Keratinocyte (primary cell): ENCODE results near the gene SCN1B. TPM values are rescaled to one million over a fixed set of nuclear protein-coding genes. Genes with fewer than 3 reads are reported as not detected.

ENCODE experiments used
- DNase-seq: peaks from one replicate; pipeline ENCODE4 v3.0.0-alpha.2; 2011; ENCODE audit warnings: low read depth, missing footprints, low spot score
- FAIRE-seq: peaks from 2 replicates; lab custom pipeline; 2011; peaks lifted over from hg19 to GRCh38; lab: Jason Lieb, UNC
- H2AFZ ChIP-seq: 2 replicates; pipeline ENCODE4 v1.6.0; 2012; ENCODE audit warnings: low read length, control low read depth, inconsistent platforms; ENCODE audit not compliant: control insufficient read depth
- H3K27ac ChIP-seq: 2 replicates; pipeline ENCODE4 v1.5.1; 2011; ENCODE audit warnings: low read length; ENCODE audit not compliant: control insufficient read depth, insufficient read depth
- H3K27me3 ChIP-seq: 3 replicates; pipeline ENCODE4 v1.6.0; 2011; ENCODE audit warnings: low read length; ENCODE audit not compliant: control insufficient read depth, insufficient read depth; ENCODE audit errors: extremely low read depth
- H3K36me3 ChIP-seq, 2 experiments: 2 replicates in 1 of 2; 3 replicates in 1 of 2; pipeline ENCODE4 v1.5.1; 2011; ENCODE audit warnings: low read length in 2 of 2, mild to moderate bottlenecking in 1 of 2; ENCODE audit not compliant: control insufficient read depth in 2 of 2, insufficient read depth in 2 of 2; ENCODE audit errors: extremely low read depth in 1 of 2
- H3K4me1 ChIP-seq: 3 replicates; pipeline ENCODE4 v1.5.1; 2011; ENCODE audit warnings: low read length; ENCODE audit not compliant: control insufficient read depth, insufficient read depth; ENCODE audit errors: extremely low read depth
- H3K4me2 ChIP-seq: 3 replicates; pipeline ENCODE4 v1.6.0; 2011; ENCODE audit warnings: low read depth, low read length; ENCODE audit not compliant: control insufficient read depth, insufficient read depth; ENCODE audit errors: extremely low read depth
- H3K4me3 ChIP-seq, 3 experiments: fragments of 200-600 bp in 1 of 3; sonication (generic) in 1 of 3; 2 replicates in 2 of 3; 3 replicates in 1 of 3; pipeline ENCODE4 v1.5.1; 2011 to 2016; ENCODE audit warnings: low read length in 3 of 3, mild to moderate bottlenecking in 3 of 3, control low read depth in 2 of 3, inconsistent platforms in 1 of 3, low read depth in 1 of 3, mixed read lengths in 1 of 3, mixed run types in 1 of 3, moderate library complexity in 1 of 3; ENCODE audit not compliant: control insufficient read depth in 2 of 3, insufficient read depth in 2 of 3; ENCODE audit errors: extremely low read depth in 1 of 3
- H3K79me2 ChIP-seq: 2 replicates; pipeline ENCODE4 v1.6.0; 2012; ENCODE audit warnings: low read length; ENCODE audit not compliant: control insufficient read depth, insufficient read depth
- H3K9ac ChIP-seq: 3 replicates; pipeline ENCODE4 v1.6.0; 2011; ENCODE audit warnings: low read length; ENCODE audit not compliant: control insufficient read depth, insufficient read depth; ENCODE audit errors: extremely low read depth
- H3K9me1 ChIP-seq: 3 replicates; pipeline ENCODE4 v1.6.0; 2011; ENCODE audit warnings: low read length; ENCODE audit not compliant: control insufficient read depth, insufficient read depth; ENCODE audit errors: extremely low read depth
- H3K9me3 ChIP-seq: 2 replicates; pipeline ENCODE4 v1.5.1; 2012; ENCODE audit warnings: low read depth, low read length; ENCODE audit not compliant: control insufficient read depth
- H4K20me1 ChIP-seq: 3 replicates; pipeline ENCODE4 v1.6.0; 2011; ENCODE audit warnings: low read length; ENCODE audit not compliant: control insufficient read depth, insufficient read depth; ENCODE audit errors: extremely low read depth
- CTCF ChIP-seq, 3 experiments: IDR thresholded peaks in 1 of 3; conservative IDR thresholded peaks in 1 of 3; optimal IDR thresholded peaks in 1 of 3; 2 replicates in 2 of 3; 3 replicates in 1 of 3; pipeline versions ENCODE3 to v1.5.1; 2011; ENCODE audit warnings: low read length in 3 of 3, mild to moderate bottlenecking in 3 of 3, moderate library complexity in 2 of 3, control low read depth in 1 of 3, inconsistent platforms in 1 of 3; ENCODE audit not compliant: insufficient read depth in 2 of 3; ENCODE audit errors: extremely low read depth in 1 of 3
- EZH2 ChIP-seq: IDR thresholded peaks from one replicate; pipeline ENCODE4 v1.6.1; 2012; ENCODE audit warnings: inconsistent platforms, mild to moderate bottlenecking, low read length, moderate library complexity
- dilution Hi-C: fragments of 300-500 bp; cut with MboI; formaldehyde crosslinking; loops from one replicate; pipeline ENCODE4 v1.7.0; 2020; ENCODE audit warnings: low sequenced_read_pairs; ENCODE audit not compliant: extremely low pct_ligation_motif_present
- polyA plus RNA-seq, 5 experiments: library from polyadenylated mRNA; depleted of rRNA in 3 of 5; stranded (reverse) in 3 of 5; stranded (forward) in 1 of 5; unstranded in 1 of 5; fragments of >200 nt; gene quantifications; 1 replicate in 1 of 5; 2 replicates in 3 of 5; 3 replicates in 1 of 5; pipeline versions ENCODE4 v1.2.1 to v1.2.3, GENCODE V29; 2011 to 2012; ENCODE audit warnings: missing spikeins in 2 of 5, low read depth in 1 of 5, low replicate concordance in 1 of 5

Gene SCN1B
- polyA plus RNA-seq, 1 donor (not counting 4 experiments of a cell fraction or from before 2014, with no cell fraction given), result 0.30 TPM

DNA sequence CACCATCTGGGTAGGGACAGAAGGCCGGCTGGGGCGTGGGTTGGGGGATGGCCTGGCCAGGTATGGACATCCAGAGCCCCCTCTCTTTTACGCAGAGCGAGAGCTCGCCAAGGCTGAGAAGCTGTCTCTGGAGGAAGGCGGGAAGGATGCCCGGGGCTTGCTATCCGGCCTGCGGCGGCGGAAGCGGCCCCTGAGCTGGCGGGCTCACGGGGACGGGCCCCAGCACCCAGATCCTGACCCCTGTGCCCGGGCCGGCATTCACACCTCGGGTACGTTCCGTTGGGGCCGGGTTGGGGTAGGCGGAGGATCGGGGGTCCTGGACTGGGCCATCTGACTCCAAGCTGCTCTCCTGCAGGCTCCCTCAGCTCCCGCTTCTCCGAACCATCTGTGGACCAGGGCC is 8.7 kb upstream of the SCN1B start:
- Histone ChIP-seq H4K20me1 (no peaks in the 10 kb centered on the region), H3K9me3 (no peaks in the 10 kb centered on the region), H3K27ac (no peak overlapping the region), H3K4me2 (no peak overlapping the region), H3K4me1 (no peaks in the 10 kb centered on the region), H3K27me3 (no peaks in the 10 kb centered on the region), H3K9me1 (no peaks in the 10 kb centered on the region), H3K79me2 (no peaks in the 10 kb centered on the region), H3K4me3 (no peak overlapping the region), H3K9ac (no peak overlapping the region), H3K36me3 (peaks cover 23 to 33% of the 10 kb centered on the region in 2 experiments), H2AFZ (no peak overlapping the region)
- DNase-seq, result no peak
- dilution Hi-C loops, result no loop called here
- TF ChIP-seq EZH2, result no peak
- no peak for TF ChIP-seq CTCF (optimal IDR thresholded peaks at IDR 0.05 in 1 of 3, IDR thresholded peaks at IDR 0.05 in 1 of 3, conservative IDR thresholded peaks at IDR 0.05 in 1 of 3; ENCODE audit: extremely low read depth in 1 of 3, insufficient read depth in 2 of 3, low read length in 3 of 3)
- no peak for FAIRE-seq

- Histone ChIP-seq H3K4me1 (no peaks in the 10 kb centered on the region), H4K20me1 (no peaks in the 10 kb centered on the region), H3K27me3 (no peaks in the 10 kb centered on the region), H3K79me2 (no peaks in the 10 kb centered on the region), H3K9ac (no peak overlapping the region), H3K9me3 (no peaks in the 10 kb centered on the region), H3K9me1 (no peaks in the 10 kb centered on the region), H3K27ac (no peak overlapping the region), H3K4me3 (no peak overlapping the region), H2AFZ (no peak overlapping the region), H3K36me3 (peaks cover 21 to 32% of the 10 kb centered on the region in 2 experiments), H3K4me2 (no peak overlapping the region)
- no peak for TF ChIP-seq EZH2
- TF ChIP-seq CTCF (optimal IDR thresholded peaks at IDR 0.05 in 1 of 3, IDR thresholded peaks at IDR 0.05 in 1 of 3, conservative IDR thresholded peaks at IDR 0.05 in 1 of 3; ENCODE audit: extremely low read depth in 1 of 3, insufficient read depth in 2 of 3, low read length in 3 of 3), result no peak
- FAIRE-seq, result no peak
- DNase-seq, result no peak
- dilution Hi-C loops, result no loop called here
Observed at GRCh38 chr19:35022460-35022859, 7.8 kb upstream of the SCN1B start.
